HCEC 1CT (cell line): ENCODE measurements around the gene ACAP3.

Source experiments
- DNase-seq: peaks from one replicate; pipeline ENCODE4 v3.0.0-alpha.2; 2017

The ACAP3 gene

DNA sequence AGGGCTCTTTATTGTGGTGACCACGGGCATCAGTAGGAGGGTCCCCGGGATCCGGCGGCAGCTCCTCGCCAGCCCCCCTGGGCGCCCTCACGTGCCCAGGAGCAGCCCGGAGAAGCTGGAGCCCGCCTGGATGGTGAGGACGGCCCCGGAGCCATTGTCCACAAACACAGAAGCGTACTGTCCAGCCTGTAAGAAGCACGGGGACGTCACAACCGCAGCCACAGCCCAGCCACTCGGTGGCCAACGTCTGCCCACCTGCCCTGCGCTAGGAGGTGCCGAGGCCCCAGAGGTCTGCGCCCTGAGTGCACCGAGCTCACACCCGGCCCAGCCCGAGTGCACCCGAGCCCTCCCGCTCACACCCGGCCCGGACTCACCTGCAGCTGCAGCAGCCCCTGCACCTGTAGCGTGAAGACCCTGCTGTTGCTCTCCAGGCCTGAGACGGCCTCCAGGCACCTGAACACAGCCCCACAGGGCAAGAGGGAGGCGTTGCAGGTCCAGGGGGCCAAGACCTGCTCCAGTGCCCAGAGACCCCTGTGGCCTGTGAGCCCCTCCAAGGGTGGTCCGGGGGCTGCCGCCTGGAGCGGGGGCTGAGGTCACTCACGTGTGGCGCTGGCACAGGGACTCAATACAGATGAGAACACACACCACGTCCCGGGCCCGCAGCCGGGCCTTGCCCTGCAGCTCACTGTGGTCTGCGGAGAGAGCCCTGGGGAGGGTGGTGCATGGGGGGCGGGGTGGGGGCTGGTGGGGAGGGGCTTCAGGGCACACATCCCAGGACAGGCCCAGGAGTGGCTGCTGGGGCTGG is 65.1 kb downstream of the ACAP3 start:
- DNase-seq, result no peak
